GM19438 (cell line): Measurements from ENCODE around the gene GCNA.
"Not testable (repeated sequence)": the region's sequence is repeated elsewhere in the genome, so short reads cannot be mapped to it uniquely, and the experiment has no call there.

Experiments used
- ATAC-seq: cut with Tn5 transposase; IDR thresholded peaks from one replicate; pipeline ENCODE4 v1.9.1; 2021; ENCODE audit warnings: low read depth; ENCODE audit not compliant: unreplicated experiment

The GCNA gene

DNA sequence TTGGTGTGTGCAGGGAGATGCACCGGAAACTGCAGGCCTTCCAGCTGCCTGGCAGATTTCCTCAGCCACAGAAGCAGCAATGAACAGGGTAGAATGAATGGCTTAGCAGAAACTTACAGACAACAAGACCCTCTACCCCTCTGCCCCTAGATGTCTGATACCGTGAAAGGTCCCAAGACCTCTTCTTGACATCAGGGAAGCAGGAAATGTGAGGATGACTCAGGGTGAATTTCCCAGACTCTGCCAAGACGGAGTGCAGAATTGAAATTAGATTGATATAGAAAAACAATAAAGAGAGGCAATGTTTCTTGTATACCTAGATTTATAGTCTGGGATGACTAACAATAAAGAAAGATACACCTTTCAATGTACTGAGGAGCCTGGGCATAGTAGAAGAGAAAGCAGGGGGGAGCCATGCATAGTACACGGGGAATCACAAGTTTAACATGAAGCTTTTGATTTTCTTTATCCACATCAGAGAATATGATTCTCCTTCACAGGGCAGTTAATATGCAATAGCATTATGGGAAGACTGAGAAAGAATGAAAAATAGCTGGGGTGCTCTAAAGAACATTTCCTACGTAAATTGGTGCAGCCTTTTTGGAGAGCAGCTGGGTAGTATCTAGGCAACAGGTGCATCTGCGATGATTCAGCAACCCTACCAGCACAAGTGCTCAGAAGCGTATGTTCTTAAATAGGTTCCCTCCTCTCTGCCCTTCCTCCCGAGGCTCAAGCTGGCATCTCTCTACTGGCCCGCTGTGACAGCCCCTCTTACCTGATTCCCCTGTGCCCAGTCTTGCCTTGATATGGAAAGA, 58.4 kb downstream of the GCNA start:
- ATAC-seq = no peak

DNA sequence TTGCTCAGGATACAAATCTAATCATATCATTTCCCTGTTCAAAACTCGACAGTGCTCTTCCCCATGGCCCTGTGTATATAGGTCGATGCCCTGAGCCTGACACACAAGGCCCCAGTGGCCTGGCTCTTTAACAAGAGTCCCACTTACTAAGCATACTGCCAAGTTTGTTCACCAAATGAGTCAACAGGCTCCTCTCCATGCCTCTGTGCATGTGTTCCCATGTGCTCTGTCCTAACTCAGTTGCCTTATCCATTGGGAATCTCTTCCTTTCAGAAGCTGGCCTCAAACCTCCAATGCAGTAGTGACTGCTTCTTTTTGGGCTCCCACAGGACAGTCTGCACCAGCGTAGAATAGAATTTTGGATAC, 59.0 kb downstream of the GCNA start:
- no peak for ATAC-seq

DNA sequence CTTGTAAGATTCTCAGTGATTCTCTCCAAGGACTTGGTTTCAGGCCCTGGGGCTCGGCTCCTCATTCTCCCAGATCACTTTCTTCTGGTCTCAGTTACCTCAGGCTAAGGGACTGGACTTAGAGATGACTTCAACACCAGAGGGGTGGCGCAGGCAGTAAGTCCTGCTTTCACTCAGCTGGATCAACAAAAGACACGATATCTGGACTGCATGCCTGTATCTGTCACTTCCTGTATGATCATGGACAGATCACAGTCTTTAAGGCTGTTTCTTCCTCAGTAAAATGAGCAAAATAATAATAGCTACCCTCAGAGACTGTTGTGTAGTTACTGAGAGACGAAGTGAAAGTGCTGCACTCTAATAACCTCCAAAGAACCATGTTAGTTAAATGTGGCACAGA, 59.6 kb downstream of the GCNA start:
- ATAC-seq = no peak

DNA sequence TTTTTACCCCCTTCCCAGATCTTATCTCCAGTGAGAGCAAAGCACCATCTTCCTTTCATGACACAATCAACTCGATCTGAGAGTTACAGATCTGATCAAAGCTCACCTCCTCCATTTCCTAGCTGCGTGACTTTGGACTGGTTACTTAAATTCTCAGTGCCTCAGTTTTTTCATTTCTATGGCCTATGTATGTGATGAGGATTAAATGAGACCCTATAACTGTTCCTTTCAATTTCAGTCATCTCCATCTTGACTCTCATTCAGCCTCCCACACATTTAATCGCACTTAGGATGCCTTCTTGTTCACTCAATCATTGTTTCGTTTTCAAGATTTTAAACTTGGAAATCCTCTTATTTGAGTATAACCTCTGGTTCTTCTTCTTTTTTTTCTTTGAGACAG, 60.2 kb downstream of the GCNA start:
- no peak for ATAC-seq

DNA sequence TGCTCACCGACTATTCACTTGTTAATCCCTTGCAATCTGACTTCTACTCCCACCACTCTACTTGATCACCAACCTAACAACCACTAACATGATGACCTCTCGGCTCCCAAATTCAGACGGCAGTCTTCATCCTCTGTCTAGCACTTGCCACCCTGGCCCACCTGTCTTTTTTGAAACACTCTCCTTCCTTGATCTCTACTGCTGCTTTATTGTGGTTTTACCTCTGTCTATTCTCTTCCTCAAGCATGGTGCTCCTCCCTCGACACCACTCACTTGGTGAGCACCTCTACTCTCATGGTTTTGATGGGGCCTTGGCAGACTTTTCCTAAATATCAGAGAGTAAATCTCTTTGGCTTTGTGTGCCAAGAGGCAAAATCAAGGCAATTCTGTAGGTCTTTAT, 61.8 kb downstream of the GCNA start:
- ATAC-seq = no peak

DNA sequence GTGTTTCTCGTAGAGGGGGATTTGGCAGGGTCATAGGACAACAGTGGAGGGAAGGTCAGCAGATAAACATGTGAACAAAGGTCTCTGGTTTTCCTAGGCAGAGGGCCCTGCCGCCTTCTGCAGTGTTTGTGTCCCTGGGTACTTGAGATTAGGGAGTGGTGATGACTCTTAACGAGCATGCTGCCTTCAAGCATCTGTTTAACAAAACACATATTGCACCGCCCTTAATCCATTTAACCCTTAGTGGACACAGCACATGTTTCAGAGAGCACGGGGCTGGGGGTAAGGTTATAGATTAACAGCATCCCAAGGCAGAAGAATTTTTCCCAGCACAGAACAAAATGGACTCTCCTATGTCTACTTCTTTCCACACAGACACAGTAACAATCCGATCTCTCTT, 66.2 kb downstream of the GCNA start:
- ATAC-seq = not testable (repeated sequence)

DNA sequence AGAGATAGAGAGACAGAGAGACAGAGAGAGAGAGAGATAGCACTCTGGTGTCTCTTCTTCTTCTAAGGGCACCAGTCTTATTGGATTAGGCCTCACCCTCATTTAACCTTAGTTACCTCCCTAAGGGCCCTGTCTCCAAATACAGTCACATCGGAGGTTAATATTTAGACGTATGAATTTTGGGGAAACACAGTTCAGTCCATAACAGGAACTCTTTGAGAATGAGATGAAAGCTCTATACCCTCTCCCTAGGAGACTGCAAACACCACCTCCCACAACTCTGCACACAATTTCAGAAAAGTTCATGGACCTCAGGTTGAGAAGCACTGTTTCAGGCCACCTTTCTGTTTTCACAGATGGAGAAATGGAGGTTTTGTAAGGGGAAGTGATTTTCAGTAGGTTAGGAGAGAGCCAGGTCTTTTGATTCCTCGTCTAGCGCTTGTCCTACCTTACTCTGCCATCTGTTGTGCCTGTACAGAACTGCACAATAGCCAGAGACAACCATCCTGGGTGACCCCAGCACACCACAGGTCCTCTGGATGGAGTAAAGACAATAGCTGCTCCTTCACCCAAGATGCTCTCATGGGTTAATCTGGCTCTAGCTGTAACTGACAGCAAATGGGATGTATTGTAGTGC, 72.2 kb downstream of the GCNA start:
- ATAC-seq = no peak

DNA sequence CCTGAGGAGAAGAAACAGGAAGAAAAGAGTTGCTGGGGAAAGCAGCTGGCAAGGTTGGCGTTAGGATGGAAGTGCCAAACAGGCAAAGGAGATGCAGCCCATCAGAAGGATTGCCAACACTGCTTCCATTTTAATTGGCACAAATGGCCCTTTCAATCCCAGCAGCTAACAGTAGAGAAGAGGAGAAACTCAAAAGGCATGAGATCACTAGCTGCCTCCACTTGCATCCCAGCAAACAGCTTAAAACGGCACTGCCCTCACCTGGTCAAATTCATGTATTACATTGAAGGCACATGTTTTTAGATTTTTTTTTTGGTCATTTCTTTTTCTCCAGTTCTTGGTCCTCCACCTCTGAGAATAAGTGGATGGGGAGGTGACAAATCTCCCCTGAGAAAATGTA, 74.2 kb downstream of the GCNA start:
- ATAC-seq = no peak

DNA sequence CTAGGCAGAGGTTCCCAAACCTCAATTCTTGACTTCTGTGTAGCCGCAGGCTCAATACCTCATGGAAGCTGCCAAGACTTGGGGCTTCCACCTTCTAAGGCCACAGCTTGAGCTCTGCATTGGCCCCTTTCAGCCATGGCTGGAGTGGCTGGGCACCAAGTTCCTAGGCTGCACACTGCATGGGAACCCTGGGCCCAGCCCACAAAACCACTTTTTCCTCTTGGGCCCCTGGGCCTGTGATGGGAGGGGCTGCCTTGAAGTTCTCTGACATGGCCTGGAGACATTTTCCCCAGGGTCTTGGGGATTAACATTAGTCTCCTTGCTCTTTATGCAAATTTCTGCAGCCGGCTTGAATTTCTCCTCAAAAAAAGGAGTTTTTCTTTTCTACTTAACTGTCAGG, 75.1 kb downstream of the GCNA start:
- ATAC-seq = no peak

DNA sequence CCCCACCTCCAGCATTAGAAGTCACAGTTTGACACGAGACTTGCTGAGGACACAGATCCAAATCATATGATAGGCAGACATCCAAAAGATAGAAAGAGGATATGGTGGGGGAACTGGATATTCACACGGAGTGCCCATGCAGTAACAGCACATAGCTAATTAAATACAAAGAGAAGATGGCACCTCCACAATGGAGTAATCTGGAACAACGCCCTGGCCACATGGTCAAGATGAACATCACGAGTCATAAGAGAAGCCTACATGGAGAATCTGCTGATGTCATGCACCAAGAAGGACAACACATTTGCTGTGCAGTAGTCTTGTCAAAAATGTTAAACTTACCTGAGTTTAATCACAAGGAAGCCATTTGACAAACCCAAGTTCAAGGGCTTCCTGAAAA, 79.0 kb downstream of the GCNA start:
- no peak for ATAC-seq

DNA sequence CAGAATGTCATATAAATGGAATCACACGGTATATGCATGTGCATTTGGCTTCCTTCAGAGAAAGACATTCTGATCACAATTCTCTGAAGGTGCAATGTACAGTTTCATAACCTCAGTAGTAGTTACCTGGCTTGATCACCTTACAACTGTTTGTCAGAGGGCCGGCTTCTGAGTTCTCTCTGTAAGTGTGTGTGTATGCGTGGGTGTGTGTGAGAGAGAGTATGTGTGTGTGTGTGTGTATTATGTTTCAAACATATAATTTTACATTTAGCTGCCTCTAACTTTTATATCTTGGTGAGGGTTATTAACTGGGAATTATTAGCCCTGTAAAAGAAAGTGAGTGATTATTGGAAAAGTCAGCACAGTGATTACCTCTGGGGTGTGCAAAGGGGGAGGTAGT, 81.1 kb downstream of the GCNA start:
- ATAC-seq = no peak

DNA sequence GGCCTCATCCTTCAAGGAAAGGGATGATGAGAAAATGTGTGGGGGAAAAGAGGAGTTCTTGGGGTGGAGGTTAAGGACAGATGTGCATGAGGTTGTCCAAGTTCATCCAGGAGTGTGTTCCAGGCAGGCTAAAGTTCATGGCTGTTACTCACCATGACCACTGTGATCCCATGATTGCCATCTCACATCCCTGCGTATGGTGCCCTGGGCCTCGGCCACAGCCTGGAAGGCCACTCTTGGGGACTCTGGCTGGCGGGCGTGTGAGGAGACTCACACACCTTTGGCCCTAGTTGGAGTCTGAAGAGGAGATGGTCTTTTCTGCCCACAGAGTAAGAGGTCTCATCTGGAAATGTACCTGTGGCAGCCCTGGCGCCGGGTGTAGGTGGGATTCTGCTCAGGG, 81.7 kb downstream of the GCNA start:
- ATAC-seq = no peak

DNA sequence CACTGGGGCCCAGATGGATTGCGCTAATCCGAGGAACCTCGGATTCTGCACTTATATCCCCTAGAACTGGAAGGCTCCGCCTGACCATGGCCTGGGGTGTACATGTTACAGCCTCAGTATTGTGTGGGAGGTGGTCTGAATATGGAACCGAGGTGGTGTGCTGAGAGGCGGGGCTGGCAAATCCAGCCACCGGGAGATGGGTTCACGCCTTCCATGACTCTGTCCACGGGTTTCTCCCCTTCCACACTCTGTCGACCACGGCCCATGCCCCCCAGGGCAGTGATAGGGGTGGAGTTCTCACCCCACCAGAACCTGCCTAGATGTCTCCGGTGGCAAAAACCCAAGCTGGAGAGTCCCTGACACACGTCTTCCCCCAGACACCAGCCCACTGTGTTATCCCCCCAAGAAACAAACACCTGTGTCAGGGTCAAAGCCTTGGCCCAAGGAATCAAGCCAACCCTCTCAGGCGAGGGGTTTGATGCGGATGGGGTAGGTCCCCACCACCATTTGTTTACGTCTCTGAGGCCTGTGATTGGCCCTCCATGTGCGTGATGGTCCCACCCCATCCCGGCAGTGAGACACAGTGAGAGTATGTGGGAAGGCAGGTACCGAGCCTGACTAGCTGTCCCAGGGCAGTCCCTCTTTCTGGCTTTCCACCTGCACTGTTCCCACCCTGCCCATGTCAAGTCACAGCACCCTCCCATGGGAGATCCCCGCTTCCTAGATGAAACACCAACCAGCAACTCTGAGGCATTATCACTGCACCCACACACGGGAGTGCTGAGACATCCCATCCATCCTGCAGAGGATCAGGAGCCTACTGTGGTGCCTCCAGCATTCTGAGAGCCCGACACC, 82.6 kb downstream of the GCNA start:
- ATAC-seq = no peak

DNA sequence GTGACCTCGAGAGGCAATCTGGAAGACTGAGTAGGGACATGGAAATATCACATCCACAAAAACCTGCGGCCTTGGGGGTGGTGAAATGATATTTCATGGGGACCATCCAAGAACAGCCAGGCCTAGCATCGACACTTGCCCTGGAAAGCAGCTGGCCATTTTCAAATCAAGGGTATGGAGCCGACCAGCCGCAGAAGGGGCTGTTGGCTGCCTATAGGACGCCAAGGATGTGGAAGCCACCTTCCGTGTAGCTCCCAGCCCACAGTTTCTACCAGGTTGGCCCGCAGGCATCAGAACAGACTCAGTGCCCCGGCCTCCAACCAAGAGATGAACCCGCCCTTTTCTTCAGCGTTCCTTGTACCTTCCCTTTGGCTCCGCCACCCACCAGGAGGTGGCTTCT, 83.7 kb downstream of the GCNA start:
- ATAC-seq = no peak

DNA sequence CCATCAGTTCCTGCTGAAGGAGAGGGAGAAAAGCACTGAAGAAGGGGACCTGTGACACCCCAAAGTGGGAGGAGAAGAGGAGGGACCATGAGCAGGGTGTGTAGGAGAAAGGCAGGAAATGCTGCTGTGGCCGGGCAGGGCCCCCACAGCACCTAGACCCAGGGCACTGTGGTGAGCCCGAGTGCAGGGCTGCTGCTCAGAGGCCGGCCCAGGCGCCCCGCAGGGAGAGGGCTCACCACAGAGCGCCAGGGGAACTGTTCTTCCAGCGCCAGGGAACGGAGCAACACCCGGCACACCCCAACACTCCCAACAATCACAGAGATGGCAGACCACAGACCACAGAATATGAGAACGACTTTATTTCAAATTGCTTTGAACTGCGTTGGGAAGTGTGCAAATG, 84.4 kb downstream of the GCNA start:
- ATAC-seq = not testable (repeated sequence)
